Measurements from ENCODE around the gene ULBP2. TPM values are rescaled to one million over a fixed set of nuclear protein-coding genes. Genes with fewer than 3 reads are reported as not detected.
"Not testable (repeated sequence)": the region's sequence is repeated elsewhere in the genome, so short reads cannot be mapped to it uniquely, and the experiment has no call there.

The ULBP2 gene
- total and polyA plus RNA-seq, 12 donors = 0.16 to 1.8 (median 0.49) TPM; not detected in 2

DNA sequence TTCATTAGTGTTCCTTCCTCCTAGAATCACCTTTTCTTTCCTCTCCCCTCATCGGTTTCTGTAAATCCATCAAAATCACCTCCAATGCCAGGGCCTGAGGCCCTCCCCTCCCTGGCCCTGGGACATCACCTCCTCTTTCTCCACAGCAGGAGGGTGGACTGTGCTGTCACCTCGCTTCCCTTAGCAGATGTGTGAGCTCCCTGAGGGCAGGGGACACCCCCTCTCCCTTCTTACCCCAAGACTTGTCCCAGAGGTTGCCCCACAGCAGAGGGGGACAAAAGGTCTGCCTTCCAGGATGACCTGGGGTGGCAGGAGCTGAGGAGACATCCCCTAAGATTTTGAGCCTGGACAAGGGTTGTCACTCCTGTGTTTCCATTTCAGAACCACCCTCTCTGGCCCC, 27.8 kb downstream of the ULBP2 start:
- peak in 1 of 7 donors; percentile 21 for DNase-seq
- Histone ChIP-seq H3K4me3 (no peak overlapping the region), H3K36me3 (replicated peaks in 1 of 2) (no peaks in the 10 kb centered on the region), H3K9me3 (replicated peaks in 1 of 3) (no peaks in the 10 kb centered on the region), H3K4me1 (replicated peaks in 1 of 2) (no peaks in the 10 kb centered on the region), H3K27me3 (peaks cover 8% of the 10 kb centered on the region), H3K27ac (no peak overlapping the region)
- intact Hi-C loops (cut with DNase I) = no loop called here
- 65 to 93% (median 78%) methylated on average over 2 of the region's 2 CpGs for WGBS, 4 donors
- no peak for TF ChIP-seq POLR2A (IDR thresholded peaks at IDR 0.05)
- TF ChIP-seq, protein P1, sequence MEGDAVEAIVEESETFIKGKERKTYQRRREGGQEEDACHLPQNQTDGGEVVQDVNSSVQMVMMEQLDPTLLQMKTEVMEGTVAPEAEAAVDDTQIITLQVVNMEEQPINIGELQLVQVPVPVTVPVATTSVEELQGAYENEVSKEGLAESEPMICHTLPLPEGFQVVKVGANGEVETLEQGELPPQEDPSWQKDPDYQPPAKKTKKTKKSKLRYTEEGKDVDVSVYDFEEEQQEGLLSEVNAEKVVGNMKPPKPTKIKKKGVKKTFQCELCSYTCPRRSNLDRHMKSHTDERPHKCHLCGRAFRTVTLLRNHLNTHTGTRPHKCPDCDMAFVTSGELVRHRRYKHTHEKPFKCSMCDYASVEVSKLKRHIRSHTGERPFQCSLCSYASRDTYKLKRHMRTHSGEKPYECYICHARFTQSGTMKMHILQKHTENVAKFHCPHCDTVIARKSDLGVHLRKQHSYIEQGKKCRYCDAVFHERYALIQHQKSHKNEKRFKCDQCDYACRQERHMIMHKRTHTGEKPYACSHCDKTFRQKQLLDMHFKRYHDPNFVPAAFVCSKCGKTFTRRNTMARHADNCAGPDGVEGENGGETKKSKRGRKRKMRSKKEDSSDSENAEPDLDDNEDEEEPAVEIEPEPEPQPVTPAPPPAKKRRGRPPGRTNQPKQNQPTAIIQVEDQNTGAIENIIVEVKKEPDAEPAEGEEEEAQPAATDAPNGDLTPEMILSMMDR (IDR thresholded peaks at IDR 0.05) = no peak

DNA sequence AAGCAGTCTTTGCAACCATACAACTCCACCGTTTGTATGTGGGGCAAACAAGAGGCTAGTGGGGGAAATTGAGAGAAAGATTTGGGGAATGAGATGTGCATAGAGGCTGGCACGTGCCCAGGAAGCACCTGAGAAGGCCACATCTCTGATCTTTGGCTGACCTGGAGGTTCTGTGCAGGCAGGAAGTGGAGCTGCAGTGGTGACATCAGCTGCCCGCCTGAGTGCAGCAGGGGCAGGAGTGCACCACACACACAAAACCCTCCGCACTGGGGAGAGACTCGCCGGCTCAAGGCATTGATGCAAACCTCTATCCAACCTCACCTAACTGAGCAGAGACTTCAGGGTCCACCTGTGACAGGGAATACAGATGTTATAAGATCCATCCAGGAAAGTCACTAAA, 32.6 kb downstream of the ULBP2 start:
- 54 to 64% (median 58%) methylated on average over 3 to 6 of the region's 6 CpGs for WGBS, 4 donors

DNA sequence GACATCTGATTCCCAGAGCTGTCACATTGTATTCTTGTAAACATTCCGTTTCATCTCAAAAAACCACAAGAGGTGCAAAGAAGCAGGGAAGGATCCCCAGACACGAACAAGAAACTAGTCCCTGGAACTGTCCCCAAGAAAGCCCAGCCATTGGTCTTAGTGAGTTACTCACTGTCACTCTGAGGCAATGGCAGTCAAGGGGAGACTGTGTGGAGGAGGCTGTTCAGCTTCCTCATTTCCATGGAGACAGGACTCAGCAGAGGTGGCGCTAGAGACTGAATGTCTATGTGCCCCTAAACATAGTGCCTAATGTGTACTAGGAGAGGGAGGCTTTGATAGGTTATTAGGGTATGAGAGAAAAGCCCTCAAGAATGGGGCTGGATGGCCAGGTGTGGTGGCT, 33.0 kb downstream of the ULBP2 start:
- H3K27me3 ChIP-seq = no peaks in the 10 kb centered on the region
- no peaks in the 10 kb centered on the region for H3K36me3 ChIP-seq (replicated peaks in 1 of 2)
- H3K9me3 ChIP-seq (replicated peaks in 1 of 3) = no peaks in the 10 kb centered on the region
- 35 to 57% (median 41%) methylated on average over 2 to 3 of the region's 3 CpGs for WGBS, 4 donors
- DNase-seq = peak in 1 of 7 donors; percentile 30
- no peak for TF ChIP-seq POLR2A (IDR thresholded peaks at IDR 0.05)
- TF ChIP-seq, protein P1 (IDR thresholded peaks at IDR 0.05) = no peak
- intact Hi-C loops (cut with DNase I) = no loop called here
- no peak overlapping the region for H3K27ac ChIP-seq
- H3K4me3 ChIP-seq = no peak overlapping the region
- H3K4me1 ChIP-seq (replicated peaks in 1 of 2) = no peaks in the 10 kb centered on the region

More for the DNA sequence above, 32.6 kb downstream of the ULBP2 start:
- H3K4me3 ChIP-seq; H3K4me1 ChIP-seq (replicated peaks in 1 of 2); H3K27me3 ChIP-seq; H3K36me3 ChIP-seq (replicated peaks in 1 of 2); H3K27ac ChIP-seq; H3K9me3 ChIP-seq (replicated peaks in 1 of 3); intact Hi-C loops (cut with DNase I): not testable (repeated sequence)
- peak in 1 of 7 donors; percentile 28 for DNase-seq

DNA sequence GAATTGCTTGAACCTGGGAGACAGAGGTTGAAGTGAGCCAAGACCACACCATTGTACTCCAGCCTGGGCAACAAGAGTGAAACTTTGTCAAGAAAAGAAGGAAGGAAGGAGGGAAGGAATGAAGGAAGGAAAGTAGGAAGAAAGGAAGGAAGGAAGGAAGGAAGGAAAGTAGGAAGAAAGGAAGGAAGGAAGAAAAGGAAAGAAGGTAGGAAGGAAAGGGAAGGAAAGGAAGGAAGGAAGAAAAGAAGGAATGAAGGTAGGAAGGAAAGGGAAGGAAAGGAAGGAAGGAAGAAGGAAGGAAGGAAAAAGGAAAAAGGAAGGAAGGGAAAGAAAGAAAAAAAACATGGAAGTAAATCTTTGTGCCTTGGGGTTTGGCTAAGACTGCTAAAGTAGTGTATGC, 33.6 kb downstream of the ULBP2 start:
- Histone ChIP-seq H3K9me3 (replicated peaks in 1 of 3) (no peaks in the 10 kb centered on the region), H3K4me1 (replicated peaks in 1 of 2) (no peaks in the 10 kb centered on the region), H3K4me3 (no peak overlapping the region), H3K27me3 (no peaks in the 10 kb centered on the region), H3K36me3 (replicated peaks in 1 of 2) (no peaks in the 10 kb centered on the region), H3K27ac (no peak overlapping the region)
- DNase-seq = no peak
- intact Hi-C loops (cut with DNase I) = no loop called here
- TF ChIP-seq, protein P1 (IDR thresholded peaks at IDR 0.05) = no peak
- no peak for TF ChIP-seq POLR2A (IDR thresholded peaks at IDR 0.05)

DNA sequence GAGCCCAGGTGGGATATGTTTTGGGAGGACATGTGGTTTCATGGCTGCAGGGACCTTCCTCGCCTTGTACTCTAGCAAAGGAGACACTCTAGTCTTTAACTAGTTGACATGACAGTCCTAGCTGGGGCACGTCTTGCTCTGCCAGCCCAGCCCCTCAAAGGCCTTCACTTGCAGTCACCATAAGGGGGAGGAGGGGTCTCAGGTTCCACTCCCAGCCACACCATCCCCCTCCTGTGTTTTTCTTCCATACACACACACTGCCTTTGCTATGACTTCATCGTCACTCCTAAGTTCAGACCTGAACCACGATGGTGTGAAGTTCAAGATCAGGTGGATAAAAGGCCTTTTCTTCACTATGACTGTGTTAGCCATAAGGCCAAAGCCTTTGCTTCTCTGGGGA, 35.4 kb downstream of the ULBP2 start:
- H3K9me3 ChIP-seq (replicated peaks in 1 of 3) = no peaks in the 10 kb centered on the region
- WGBS, 4 donors = 56 to 87% (median 84%) methylated on average over 2 to 4 of the region's 4 CpGs
- no peak overlapping the region for H3K27ac ChIP-seq
- intact Hi-C loops (cut with DNase I) = no loop called here
- H3K4me3 ChIP-seq = no peak overlapping the region
- H3K36me3 ChIP-seq (replicated peaks in 1 of 2) = no peaks in the 10 kb centered on the region
- peak in 1 of 7 donors; percentile 20 for DNase-seq
- H3K4me1 ChIP-seq (replicated peaks in 1 of 2) = no peaks in the 10 kb centered on the region
- H3K27me3 ChIP-seq = peaks cover 2% of the 10 kb centered on the region
- TF ChIP-seq POLR2A (IDR thresholded peaks at IDR 0.05) = no peak
- TF ChIP-seq, protein P1 (IDR thresholded peaks at IDR 0.05) = no peak
